Naive thymus-derived CD4-positive, alpha-beta T cell (primary cell): ENCODE data around the gene DCAF15. TPM values are rescaled to one million over a fixed set of nuclear protein-coding genes. Genes with fewer than 3 reads are reported as not detected.
"Not testable (repeated sequence)": the region's sequence is repeated elsewhere in the genome, so short reads cannot be mapped to it uniquely, and the experiment has no call there.

Source experiments
- ATAC-seq: fragments of 150-1000 bp; cut with Tn5 transposase; 2 replicates; pipeline ENCODE4 v1.10.0; 2021; ENCODE audit warnings: mild to moderate bottlenecking, moderate library complexity
- CTCF ChIA-PET: fragments of 350-600 bp; sonication (Branson Sonifier 250); formaldehyde crosslinking; loops from one replicate; lab custom pipeline; 2021; ENCODE audit warnings: antibody characterized with exemption; lab: Charles Lee
- POLR2A ChIA-PET: fragments of 350-600 bp; sonication (Branson Sonifier 250); formaldehyde crosslinking; loops from one replicate; lab custom pipeline; 2021; ENCODE audit warnings: antibody characterized with exemption, inconsistent platforms; lab: Charles Lee
- DNase-seq, 9 donors: peaks; one replicate each; pipeline versions ENCODE4 v3.0.0 to v3.0.0-alpha.2; 2020 to 2022; ENCODE audit warnings: mixed read lengths in 1 of 9
- H3K27ac ChIP-seq: one replicate; pipeline ENCODE4 v1.7.0; 2013; ENCODE audit warnings: mild to moderate bottlenecking, low read depth, low read length, moderate library complexity
- H3K27me3 ChIP-seq, 2 donors: one replicate each; pipeline ENCODE4 v1.7.0; 2013; ENCODE audit warnings: low read length in 2 of 2, mild to moderate bottlenecking in 2 of 2, moderate library complexity in 2 of 2; ENCODE audit not compliant: control insufficient read depth in 2 of 2, insufficient read depth in 2 of 2
- H3K36me3 ChIP-seq, 3 experiments: 1 replicate in 2 of 3; 2 replicates in 1 of 3; pipeline ENCODE4 v1.7.0; 2013; ENCODE audit warnings: low read length in 3 of 3, mild to moderate bottlenecking in 3 of 3, moderate library complexity in 1 of 3; ENCODE audit not compliant: insufficient read depth in 3 of 3, control insufficient read depth in 2 of 3
- H3K4me1 ChIP-seq, 2 donors: one replicate each; pipeline ENCODE4 v1.7.0; 2013; ENCODE audit warnings: low read length in 2 of 2, mild to moderate bottlenecking in 2 of 2, moderate library complexity in 1 of 2; ENCODE audit not compliant: control insufficient read depth in 2 of 2, insufficient read depth in 2 of 2
- H3K4me3 ChIP-seq: 2 replicates; pipeline ENCODE4 v1.7.0; 2013; ENCODE audit warnings: mild to moderate bottlenecking, low read length
- H3K9me3 ChIP-seq, 3 experiments: 1 replicate in 2 of 3; 2 replicates in 1 of 3; pipeline ENCODE4 v1.7.0; 2013; ENCODE audit warnings: low read length in 3 of 3; ENCODE audit not compliant: control insufficient read depth in 2 of 3
- H3K27ac Mint-ChIP-seq, 9 donors: one replicate each; pipeline ENCODE4 v1.8.0; 2020 to 2022; ENCODE audit warnings: mixed read lengths in 9 of 9, mild to moderate bottlenecking in 8 of 9, moderate library complexity in 5 of 9, inconsistent platforms in 2 of 9
- H3K27me3 Mint-ChIP-seq, 5 donors: one replicate each; pipeline ENCODE4 v1.8.0; 2021 to 2022; ENCODE audit warnings: mixed read lengths in 5 of 5, mild to moderate bottlenecking in 1 of 5
- H3K36me3 Mint-ChIP-seq, 5 donors: one replicate each; pipeline ENCODE4 v1.8.0; 2020 to 2022; ENCODE audit warnings: mixed read lengths in 5 of 5, mild to moderate bottlenecking in 3 of 5, inconsistent platforms in 1 of 5
- H3K4me1 Mint-ChIP-seq, 7 donors: one replicate each; pipeline ENCODE4 v1.8.0; 2020 to 2022; ENCODE audit warnings: mixed read lengths in 7 of 7, mild to moderate bottlenecking in 3 of 7, inconsistent platforms in 1 of 7
- H3K4me3 Mint-ChIP-seq, 10 donors: one replicate each; pipeline ENCODE4 v1.8.0; 2020 to 2022; ENCODE audit warnings: mild to moderate bottlenecking in 10 of 10, mixed read lengths in 10 of 10, moderate library complexity in 6 of 10, inconsistent platforms in 2 of 10
- H3K9me3 Mint-ChIP-seq, 11 donors: one replicate each; pipeline ENCODE4 v1.8.0; 2020 to 2022; ENCODE audit warnings: mixed read lengths in 11 of 11, mild to moderate bottlenecking in 4 of 11, inconsistent platforms in 1 of 11, moderate library complexity in 1 of 11
- intact Hi-C, 2 donors: fragments of 100-400 bp; cut with micrococcal nuclease; formaldehyde crosslinking; loops; one replicate each; pipeline ENCODE4 v1.15.1; 2023
- polyA plus RNA-seq, 2 donors: library from polyadenylated mRNA; unstranded; fragments of 300-500 nt; fragmentation: Illumina TruSeq; gene quantifications; one replicate each; pipeline ENCODE4 v1.2.3, GENCODE V29; 2021
- total RNA-seq, 6 experiments: library from RNA in 5 of 6; stranded (reverse) in 5 of 6; gene quantifications; 1 replicate in 5 of 6; 2 replicates in 1 of 6; pipeline ENCODE4 v1.2.3 and lab custom pipeline; 2021 to 2026

Gene DCAF15
- total and polyA plus RNA-seq, 7 experiments from 2014 or later = 3.7 to 92.0 (median 84.5) TPM

DNA sequence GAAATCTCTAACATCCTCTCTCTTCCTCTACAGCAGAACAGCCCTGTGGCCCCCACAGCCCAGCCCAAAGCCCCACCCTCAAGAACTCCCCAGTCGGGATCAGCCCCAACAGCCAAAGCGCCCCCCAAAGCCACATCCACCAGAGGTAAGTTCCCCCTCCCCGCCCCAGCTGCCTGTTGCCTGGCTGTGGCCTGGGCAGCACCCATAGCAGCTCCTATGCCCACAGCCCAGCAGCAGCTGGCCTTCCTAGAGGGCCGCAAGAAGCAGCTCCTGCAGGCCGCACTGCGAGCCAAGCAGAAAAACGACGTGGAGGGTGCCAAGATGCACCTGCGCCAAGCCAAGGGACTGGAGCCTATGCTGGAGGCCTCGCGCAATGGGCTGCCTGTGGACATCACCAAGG lies 31.8 kb upstream of the DCAF15 start:
- Histone ChIP-seq H3K4me1 (no peaks in the 10 kb centered on the region), H3K27me3 (no peaks in the 10 kb centered on the region), H3K27ac (no peak overlapping the region), H3K36me3 (peaks cover 0 to 60% (median 0%) of the 10 kb centered on the region in 3 experiments), H3K4me3 (no peak overlapping the region), H3K9me3 (peaks cover 0 to 5% (median 0%) of the 10 kb centered on the region in 3 experiments)
- ATAC-seq = no peak
- Mint-ChIP-seq H3K27me3 (no peaks in the 10 kb centered on the region), H3K27ac (no peak overlapping the region), H3K9me3 (peaks cover 0 to 6% (median 0%) of the 10 kb centered on the region in 11 donors), H3K36me3 (peaks cover 0 to 44% (median 20%) of the 10 kb centered on the region in 5 donors), H3K4me1 (peaks cover 0 to 4% (median 3%) of the 10 kb centered on the region in 7 donors), H3K4me3 (no peak overlapping the region)
- DNase-seq = no peak
- POLR2A ChIA-PET = no interaction called here
- intact Hi-C loops = no loop called here
- CTCF ChIA-PET = interaction anchor here (1.1 kb wide), 1 partner anchor 127 kb away, joined by 5 read pairs; no protein-coding TSS in a partner anchor

DNA sequence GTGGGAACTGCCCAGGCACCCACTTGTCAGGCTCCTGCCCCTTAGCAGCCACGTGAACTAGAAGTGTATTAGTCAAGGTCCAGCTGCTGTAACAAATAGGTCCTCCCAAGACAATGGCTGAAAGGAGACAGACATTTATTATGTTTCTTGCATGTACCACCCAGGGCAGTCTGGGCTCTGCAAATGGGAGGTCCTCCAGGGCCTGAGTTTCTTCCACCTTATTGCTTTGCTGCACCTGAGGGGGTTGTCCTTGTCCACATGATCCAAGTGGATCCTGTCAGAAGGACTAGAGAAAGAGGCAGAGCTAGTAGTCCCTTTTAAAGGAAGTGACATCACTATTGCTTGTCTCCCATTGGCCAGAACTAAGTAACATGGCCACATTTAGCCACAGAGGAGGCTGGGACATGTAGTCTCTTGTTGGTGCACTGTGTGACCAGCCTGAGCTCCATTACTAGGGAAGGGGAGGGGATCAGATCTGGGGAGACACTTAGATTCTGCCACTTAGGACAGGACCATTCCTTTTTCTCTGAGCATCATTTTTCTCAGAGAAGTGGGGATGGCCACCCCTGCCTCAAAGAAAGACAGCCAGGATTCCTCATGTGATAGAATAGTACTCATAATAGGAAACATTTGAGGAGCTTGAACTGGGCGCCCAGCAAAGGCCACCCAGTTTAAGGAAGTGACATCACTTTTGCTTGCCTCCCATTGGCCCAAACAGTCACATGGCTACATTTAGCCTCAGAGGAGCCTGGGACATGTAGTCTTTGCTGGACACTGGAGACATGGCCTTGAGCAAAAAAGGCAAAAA lies 31.2 kb upstream of the DCAF15 start:
- H3K36me3 Mint-ChIP-seq = peaks cover 0 to 45% (median 20%) of the 10 kb centered on the region in 5 donors
- Histone ChIP-seq H3K36me3 (peaks cover 0 to 56% (median 0%) of the 10 kb centered on the region in 3 experiments), H3K27ac (no peak overlapping the region), H3K4me1 (no peaks in the 10 kb centered on the region), H3K9me3 (peaks cover 0 to 5% (median 0%) of the 10 kb centered on the region in 3 experiments), H3K4me3 (no peak overlapping the region), H3K27me3 (no peaks in the 10 kb centered on the region)
- H3K4me1 Mint-ChIP-seq = peaks cover 0 to 7% (median 3%) of the 10 kb centered on the region in 7 donors
- peak; percentile 81 for ATAC-seq
- peak overlapping the region in 5 of 9 donors; percentile 16 to 69 (median 34) for H3K27ac Mint-ChIP-seq
- DNase-seq = peak in 2 of 9 donors; percentile 13 to 23
- ChIA-PET CTCF (interaction anchor here (1.1 kb wide), 1 partner anchor 126 kb away, joined by 5 read pairs; no protein-coding TSS in a partner anchor), POLR2A (no interaction called here)
- no peaks in the 10 kb centered on the region for H3K27me3 Mint-ChIP-seq
- peaks cover 0 to 6% (median 0%) of the 10 kb centered on the region in 11 donors for H3K9me3 Mint-ChIP-seq
- intact Hi-C loops = no loop called here
- no peak overlapping the region for H3K4me3 Mint-ChIP-seq

DNA sequence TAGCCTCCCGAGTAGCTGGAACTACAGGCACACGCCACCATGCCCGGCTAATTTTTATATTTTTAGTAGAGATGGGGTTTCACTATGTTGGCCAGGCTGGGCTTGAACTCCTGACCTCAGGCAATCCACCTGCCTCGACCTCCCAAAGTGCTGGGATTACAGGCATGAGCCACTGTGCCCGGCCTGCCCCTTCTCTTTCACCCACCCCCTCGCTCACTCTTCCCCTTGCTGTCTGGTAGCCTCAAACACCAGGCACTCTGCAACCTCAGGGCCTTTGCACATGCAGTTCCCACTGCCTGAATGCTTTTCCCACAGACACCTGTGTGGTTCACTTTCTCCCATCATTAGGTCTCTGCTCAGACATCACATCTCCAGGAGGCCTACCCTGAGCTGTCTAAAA lies 30.2 kb upstream of the DCAF15 start:
- peaks cover 0 to 64% (median 0%) of the 10 kb centered on the region in 3 experiments for H3K36me3 ChIP-seq
- H3K4me3 Mint-ChIP-seq, H3K27me3 Mint-ChIP-seq, H3K27me3 ChIP-seq, H3K9me3 Mint-ChIP-seq, DNase-seq, H3K27ac ChIP-seq, ATAC-seq, H3K9me3 ChIP-seq, H3K4me1 ChIP-seq, CTCF ChIA-PET, intact Hi-C loops, H3K4me3 ChIP-seq: not testable (repeated sequence)
- peaks cover 0 to 45% (median 20%) of the 10 kb centered on the region in 5 donors for H3K36me3 Mint-ChIP-seq
- POLR2A ChIA-PET = interaction anchor here (0.8 kb wide), 1 partner anchor 27 kb away, joined by 3 read pairs; no protein-coding TSS in a partner anchor
- peak overlapping the region in 1 of 9 donors; percentile 26 for H3K27ac Mint-ChIP-seq
- H3K4me1 Mint-ChIP-seq = peaks cover 0 to 16% (median 7%) of the 10 kb centered on the region in 7 donors

DNA sequence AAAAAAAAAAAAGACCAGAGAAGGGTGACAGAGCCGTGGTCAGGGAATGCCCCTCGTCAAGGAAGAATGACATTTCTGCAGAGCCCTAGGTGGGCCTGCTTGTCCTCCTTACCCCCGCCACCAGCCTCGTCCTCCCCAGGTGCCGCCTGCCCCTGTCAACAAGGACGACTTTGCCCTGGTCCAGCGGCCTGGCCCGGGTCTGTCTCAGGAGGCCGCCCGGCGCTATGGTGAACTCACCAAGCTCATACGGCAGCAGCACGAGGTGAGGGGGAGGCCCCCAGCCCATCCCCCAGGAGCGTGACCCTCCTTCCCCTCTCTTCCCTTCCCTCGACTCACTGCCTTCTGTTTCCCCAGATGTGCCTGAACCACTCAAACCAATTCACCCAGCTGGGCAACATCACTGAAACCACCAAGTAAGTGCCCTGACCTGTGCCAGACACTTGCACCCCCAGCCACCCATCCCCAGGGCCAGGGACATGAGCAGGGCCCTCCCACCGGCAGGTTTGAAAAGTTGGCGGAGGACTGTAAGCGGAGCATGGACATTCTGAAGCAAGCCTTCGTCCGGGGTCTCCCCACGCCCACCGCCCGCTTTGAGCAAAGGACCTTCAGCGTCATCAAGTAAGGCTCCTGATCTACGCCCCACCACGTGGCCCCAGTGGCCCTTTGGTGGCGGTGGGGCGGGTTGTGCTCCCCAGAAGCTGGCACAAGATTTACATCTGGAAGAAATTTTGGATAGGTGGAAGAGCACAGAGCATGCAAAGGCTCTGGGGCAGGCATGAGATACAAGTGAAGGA lies 28.9 kb upstream of the DCAF15 start:
- ChIA-PET CTCF (no interaction called here), POLR2A (interaction anchor here (0.8 kb wide), 1 partner anchor 29 kb away, joined by 3 read pairs; no protein-coding TSS in a partner anchor)
- intact Hi-C loops = no loop called here
- DNase-seq = no peak
- Histone ChIP-seq H3K27me3 (no peaks in the 10 kb centered on the region), H3K9me3 (peaks cover 0 to 5% (median 0%) of the 10 kb centered on the region in 3 experiments), H3K27ac (no peak overlapping the region), H3K36me3 (peaks cover 0 to 64% (median 0%) of the 10 kb centered on the region in 3 experiments), H3K4me1 (no peaks in the 10 kb centered on the region), H3K4me3 (no peak overlapping the region)
- Mint-ChIP-seq H3K4me3 (no peak overlapping the region), H3K4me1 (peaks cover 0 to 16% (median 7%) of the 10 kb centered on the region in 7 donors), H3K36me3 (peaks cover 0 to 48% (median 20%) of the 10 kb centered on the region in 5 donors), H3K9me3 (peaks cover 0 to 6% (median 0%) of the 10 kb centered on the region in 11 donors), H3K27ac (no peak overlapping the region), H3K27me3 (no peaks in the 10 kb centered on the region)
- ATAC-seq = no peak

DNA sequence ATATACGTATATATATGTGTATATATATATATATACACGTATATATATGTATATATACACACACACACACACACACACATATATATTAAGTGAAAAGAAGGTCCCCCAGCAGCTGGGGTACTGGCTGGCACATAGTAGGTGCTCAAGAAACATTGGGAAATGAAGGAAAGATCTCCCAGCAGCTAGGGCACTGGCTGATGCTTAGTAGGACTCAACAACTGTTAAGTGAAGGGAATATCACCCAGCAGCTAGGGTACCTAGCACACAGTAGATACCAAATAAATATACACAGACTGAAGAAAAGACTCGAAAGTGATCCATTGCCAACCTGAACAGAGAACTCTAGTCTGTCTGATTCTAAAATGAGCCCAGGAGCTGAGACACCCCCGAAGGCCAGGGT lies 26.3 kb upstream of the DCAF15 start:
- POLR2A ChIA-PET = interaction anchor here (0.6 kb wide), 1 partner anchor 34 kb away, joined by 3 read pairs; no protein-coding TSS in a partner anchor
- Mint-ChIP-seq H3K4me1 (peaks cover 0 to 15% (median 6%) of the 10 kb centered on the region in 7 donors), H3K27ac (peak overlapping the region in 2 of 9 donors; percentile 20 to 62), H3K36me3 (peaks cover 0 to 41% (median 19%) of the 10 kb centered on the region in 5 donors), H3K4me3 (no peak overlapping the region), H3K9me3 (peaks cover 0 to 3% (median 0%) of the 10 kb centered on the region in 11 donors), H3K27me3 (no peaks in the 10 kb centered on the region)
- ATAC-seq (no peak), DNase-seq (no peak)
- CTCF ChIA-PET = no interaction called here
- no peak overlapping the region for H3K27ac ChIP-seq
- intact Hi-C loops = no loop called here
- peaks cover 0 to 52% (median 0%) of the 10 kb centered on the region in 3 experiments for H3K36me3 ChIP-seq
- H3K9me3 ChIP-seq = peaks cover 0 to under 1% (median 0%) of the 10 kb centered on the region in 3 experiments
- H3K4me1 ChIP-seq = no peaks in the 10 kb centered on the region
- no peaks in the 10 kb centered on the region for H3K27me3 ChIP-seq
- H3K4me3 ChIP-seq = no peak overlapping the region

DNA sequence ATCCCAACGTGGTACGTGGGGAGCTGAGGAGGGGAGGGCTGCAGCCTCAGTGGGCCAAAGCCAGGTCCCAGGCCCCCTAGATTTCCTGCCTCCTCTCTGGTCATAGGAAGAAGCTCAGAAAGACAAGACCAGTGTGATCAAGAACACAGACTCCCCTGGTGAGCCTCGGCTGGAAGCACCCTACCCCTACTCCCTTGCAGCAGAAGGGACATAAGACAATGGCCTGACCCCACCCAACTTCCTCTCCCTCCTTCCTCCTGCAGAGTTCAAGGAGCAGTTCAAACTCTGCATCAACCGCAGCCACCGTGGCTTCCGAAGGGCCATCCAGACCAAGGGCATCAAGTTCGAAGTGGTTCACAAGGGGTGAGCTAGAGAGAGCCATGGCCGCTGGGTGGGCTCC lies 25.6 kb upstream of the DCAF15 start:
- H3K27me3 Mint-ChIP-seq = no peaks in the 10 kb centered on the region
- ChIA-PET POLR2A (no interaction called here), CTCF (no interaction called here)

More for the DNA sequence above, 25.6 kb upstream of the DCAF15 start:
- H3K9me3 Mint-ChIP-seq = no peaks in the 10 kb centered on the region
- ATAC-seq = no peak
- H3K4me1 Mint-ChIP-seq = peaks cover 0 to 12% (median 3%) of the 10 kb centered on the region in 7 donors
- Histone ChIP-seq H3K4me3 (no peak overlapping the region), H3K9me3 (no peaks in the 10 kb centered on the region), H3K27me3 (no peaks in the 10 kb centered on the region), H3K27ac (no peak overlapping the region), H3K36me3 (peaks cover 0 to 49% (median 0%) of the 10 kb centered on the region in 3 experiments), H3K4me1 (no peaks in the 10 kb centered on the region)
- peak overlapping the region in 3 of 9 donors; percentile 17 to 53 (median 19) for H3K27ac Mint-ChIP-seq
- DNase-seq = no peak
- no peak overlapping the region for H3K4me3 Mint-ChIP-seq
- H3K36me3 Mint-ChIP-seq = peaks cover 0 to 34% (median 12%) of the 10 kb centered on the region in 5 donors
- intact Hi-C loops = no loop called here
